ENCODE data around the gene LCE2D. TPM values are rescaled to one million over a fixed set of nuclear protein-coding genes. Genes with fewer than 3 reads are reported as not detected.

Gene LCE2D
- total RNA-seq, 1 experiment from 2014 or later, result not detected

GRCh38 chr1:152667648-152668047 is 4.5 kb downstream of the LCE2D start:
- Histone ChIP-seq H3K4me1 (ENCODE audit: insufficient read depth, low read length) (no peaks in the 10 kb centered on the region), H2BK15ac (ENCODE audit: low read depth, low read length) (no peak overlapping the region), H2AFZ (ENCODE audit: low read length) (no peak overlapping the region), H2BK5ac (ENCODE audit: insufficient read length, low read length) (no peak overlapping the region), H3K9ac (ENCODE audit: extremely low read depth, insufficient read length, low read length) (no peak overlapping the region), H2BK20ac (ENCODE audit: low read depth, low read length, poor library complexity, severe bottlenecking) (no peak overlapping the region), H3K27ac (ENCODE audit: insufficient read length, low read depth, low read length) (no peak overlapping the region), H4K91ac (ENCODE audit: insufficient read length, low read depth, low read length) (no peak overlapping the region), H3K27me3 (ENCODE audit: insufficient read depth, low read length) (no peaks in the 10 kb centered on the region; the same call in 1 of the 2 replicates), H2BK12ac (ENCODE audit: insufficient read length, low read depth, low read length) (no peak overlapping the region), H3K79me2 (ENCODE audit: insufficient read depth, low read length) (no peaks in the 10 kb centered on the region), H2AK5ac (ENCODE audit: insufficient read length, low read length) (no peak overlapping the region), H3K9me3 (ENCODE audit: control insufficient read depth, low read depth, low read length) (peaks cover 96% of the 10 kb centered on the region), H3K23me2 (ENCODE audit: insufficient read length, low read depth, low read length, poor library complexity, severe bottlenecking) (no peaks in the 10 kb centered on the region), H2BK120ac (ENCODE audit: low read depth, low read length, poor library complexity, severe bottlenecking) (no peak overlapping the region), H4K8ac (replicated peaks; ENCODE audit: insufficient read length, low read depth, low read length) (no peak overlapping the region), H4K20me1 (ENCODE audit: control insufficient read depth, insufficient read depth, insufficient read length) (no peaks in the 10 kb centered on the region), H3K23ac (ENCODE audit: insufficient read length, low read depth, low read length) (no peak overlapping the region), H3T11ph (ENCODE audit: low read length) (no peak overlapping the region), H3K79me1 (ENCODE audit: insufficient read depth, low read depth, low read length, poor library complexity, severe bottlenecking) (no peaks in the 10 kb centered on the region), H3K14ac (ENCODE audit: insufficient read depth, low read length) (no peak overlapping the region), H3K4ac (ENCODE audit: low read depth, low read length) (no peak overlapping the region), H3K56ac (ENCODE audit: insufficient read length, low read depth, low read length) (no peak overlapping the region), H4K5ac (ENCODE audit: insufficient read length, low read depth, low read length) (no peak overlapping the region), H3K4me2 (ENCODE audit: insufficient read depth, insufficient read length, low read length) (no peak overlapping the region), H3K18ac (ENCODE audit: insufficient read length, low read depth, low read length) (no peak overlapping the region)
- Mint-ChIP-seq H3K27ac (no peak overlapping the region), H3K4me1 (no peaks in the 10 kb centered on the region), H3K27me3 (ENCODE audit: low read depth) (no peaks in the 10 kb centered on the region; the same call in none of the 2 replicates), H3K4me3 (no peak overlapping the region), H3K36me3 (ENCODE audit: insufficient read depth in 1 of 3, low read depth in 3 of 3) (peaks cover 4 to 13% (median 11%) of the 10 kb centered on the region in 3 experiments), H3K9me3 (peaks cover 95 to 97% of the 10 kb centered on the region in 2 experiments)
- no CpG with 5 or more reads among the region's 5 CpGs for WGBS (ENCODE audit: extremely low coverage, insufficient read length, low lambda C conversion rate)
- TF ChIP-seq CTCF (conservative IDR thresholded peaks at IDR 0.05), result no peak
- no peak for DNase-seq

All from H9 (cell line).